BJ (cell line): ENCODE results near the gene ST6GAL2. TPM values are rescaled to one million over a fixed set of nuclear protein-coding genes. Genes with fewer than 3 reads are reported as not detected.

Experiments used
- CTCF ChIA-PET: fragments of 350-600 bp; formaldehyde crosslinking; extraction: SDS; loops from one replicate; lab custom pipeline; 2021; ENCODE audit warnings: antibody characterized with exemption, inconsistent platforms; lab: Yijun Ruan, JAX
- POLR2A ChIA-PET: fragments of 300-600 bp; sonication (Branson Sonifier 250); formaldehyde crosslinking; extraction: SDS; loops from one replicate; lab custom pipeline; 2021; ENCODE audit warnings: antibody characterized with exemption; lab: Charles Lee
- DNase-seq: peaks from one replicate; pipeline ENCODE4 v3.0.0-alpha.2; 2011; ENCODE audit warnings: low read depth
- H3K27me3 ChIP-seq: 2 replicates; pipeline ENCODE4 v1.6.0; 2011; ENCODE audit warnings: low read length; ENCODE audit not compliant: control insufficient read depth, insufficient read depth
- H3K36me3 ChIP-seq: 2 replicates; pipeline ENCODE4 v1.5.1; 2011; ENCODE audit warnings: low read length; ENCODE audit not compliant: control insufficient read depth, insufficient read depth
- H3K4me3 ChIP-seq: 2 replicates; pipeline ENCODE4 v1.5.1; 2011; ENCODE audit warnings: low read depth, mild to moderate bottlenecking, control low read depth, low read length
- CTCF ChIP-seq: IDR thresholded peaks from 2 replicates; pipeline ENCODE4 v1.5.1; 2011; ENCODE audit warnings: low read depth, mild to moderate bottlenecking, control low read depth, inconsistent platforms, low read length, moderate library complexity; ENCODE audit not compliant: insufficient read depth
- polyA plus RNA-seq: library from polyadenylated mRNA; depleted of rRNA; stranded (reverse); fragments of >200 nt; gene quantifications from 2 replicates; pipeline ENCODE4 v1.2.3, GENCODE V29; 2011

ST6GAL2 gene
- polyA plus RNA-seq, 1 experiment = not detected

DNA sequence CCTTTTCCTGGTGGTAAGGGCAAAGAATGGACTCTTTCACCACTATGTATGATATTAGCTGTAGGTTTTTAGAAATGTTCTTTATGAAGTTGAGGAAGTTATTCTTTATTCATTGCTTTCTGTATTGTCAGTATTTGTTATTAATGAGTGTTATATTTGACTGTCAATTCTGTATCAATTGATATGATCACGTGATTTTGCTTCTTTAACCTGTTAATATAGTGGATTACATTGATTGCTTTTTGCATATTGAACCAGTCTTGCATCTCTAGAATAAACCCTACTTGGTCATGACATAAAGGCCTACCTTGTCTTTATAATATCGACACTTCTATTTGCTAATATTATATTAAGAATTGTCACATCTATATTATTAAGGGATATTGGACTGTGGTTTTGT is 18.3 kb upstream of the ST6GAL2 start:
- Histone ChIP-seq H3K36me3 (no peaks in the 10 kb centered on the region), H3K27me3 (peaks cover 3% of the 10 kb centered on the region; the same call in 1 of the 2 replicates), H3K4me3 (no peak overlapping the region)
- ChIA-PET CTCF (no interaction called here), POLR2A (no interaction called here)
- no peak for DNase-seq
- TF ChIP-seq CTCF = no peak

DNA sequence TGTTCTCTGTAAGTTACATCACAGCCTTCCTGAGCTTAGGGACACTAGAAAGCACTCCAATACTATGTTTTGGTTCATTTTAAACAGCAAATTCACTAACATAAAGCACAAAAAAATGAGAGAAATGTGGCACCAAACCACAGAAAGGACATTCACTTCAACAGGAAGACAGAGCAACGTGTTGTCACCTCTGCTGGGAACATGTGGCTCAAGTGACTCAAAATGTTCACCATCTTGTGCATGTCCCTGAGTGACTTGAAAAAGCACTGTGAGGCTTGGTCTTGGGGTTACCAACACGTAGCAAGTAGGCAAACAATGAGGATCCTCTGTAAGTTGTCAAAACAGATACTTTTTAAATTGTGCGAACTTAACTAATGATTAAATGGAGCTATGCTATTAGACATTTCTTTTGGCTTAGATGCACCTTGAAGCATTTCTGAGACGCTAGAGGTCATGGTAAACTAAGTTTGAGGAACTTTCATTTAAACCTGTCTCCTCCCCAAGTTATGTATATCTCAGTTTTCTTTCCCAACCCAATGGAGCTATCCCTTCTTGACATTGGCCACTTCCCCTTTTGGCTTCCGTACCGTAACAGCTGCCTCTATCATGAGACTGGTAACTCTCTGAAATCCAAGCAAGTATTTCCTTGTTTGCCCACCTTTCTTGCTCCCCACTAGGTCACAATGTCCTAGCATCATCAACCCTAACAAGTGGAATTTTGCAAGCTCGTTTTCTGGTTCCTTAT is 14.0 kb upstream of the ST6GAL2 start:
- ChIA-PET CTCF (interaction anchor here (0.8 kb wide), 1 partner anchor 400 kb away, joined by 3 read pairs; no protein-coding TSS in a partner anchor), POLR2A (no interaction called here)
- Histone ChIP-seq H3K36me3 (no peaks in the 10 kb centered on the region), H3K27me3 (no peaks in the 10 kb centered on the region; the same call in 1 of the 2 replicates), H3K4me3 (no peak overlapping the region)
- TF ChIP-seq CTCF = no peak
- no peak for DNase-seq

GRCh38 chr2:106894545-106894944 is 8.6 kb upstream of the ST6GAL2 start:
- Histone ChIP-seq H3K36me3 (no peaks in the 10 kb centered on the region), H3K4me3 (no peak overlapping the region), H3K27me3 (no peaks in the 10 kb centered on the region; the same call in 1 of the 2 replicates)
- ChIA-PET CTCF (no interaction called here), POLR2A (no interaction called here)
- no peak for DNase-seq
- TF ChIP-seq CTCF = no peak

GRCh38 chr2:106892048-106892447 is 6.1 kb upstream of the ST6GAL2 start:
- TF ChIP-seq CTCF = no peak
- CTCF ChIA-PET = no interaction called here
- Histone ChIP-seq H3K27me3 (peaks cover 3% of the 10 kb centered on the region), H3K36me3 (no peaks in the 10 kb centered on the region), H3K4me3 (no peak overlapping the region)
- no peak for DNase-seq
- POLR2A ChIA-PET = no interaction called here

GRCh38 chr2:106890606-106891005 is 4.6 kb upstream of the ST6GAL2 start:
- ChIA-PET CTCF (no interaction called here), POLR2A (no interaction called here)
- no peak for TF ChIP-seq CTCF

More at GRCh38 chr2:106890606-106891005, 4.6 kb upstream of the ST6GAL2 start:
- no peak for DNase-seq
- Histone ChIP-seq H3K36me3 (no peaks in the 10 kb centered on the region), H3K4me3 (no peak overlapping the region), H3K27me3 (peaks cover 9% of the 10 kb centered on the region)
